ENCODE results near the gene NEK1. TPM values are rescaled to one million over a fixed set of nuclear protein-coding genes. Genes with fewer than 3 reads are reported as not detected.

The NEK1 gene
- total and polyA plus RNA-seq, 2 experiments from 2014 or later = 9.3 to 19.5 TPM

- Histone ChIP-seq H3K4me1 (ENCODE audit: insufficient read depth) (peaks cover 10% of the 10 kb centered on the region; the same call in 1 of the 2 replicates), H4K20me1 (replicated peaks; ENCODE audit: insufficient read depth) (no peaks in the 10 kb centered on the region), H3K4me2 (no peak overlapping the region), H3F3A (replicated peaks; ENCODE audit: low read depth) (no peaks in the 10 kb centered on the region), H3K36me3 (ENCODE audit: insufficient read depth) (no peaks in the 10 kb centered on the region), H3K4me3 (no peak overlapping the region), H3K9me2 (ENCODE audit: insufficient read depth) (no peaks in the 10 kb centered on the region), H2AFZ (no peak overlapping the region), H3K79me2 (replicated peaks; ENCODE audit: insufficient read depth) (no peaks in the 10 kb centered on the region), H3K27me3 (ENCODE audit: insufficient read depth) (no peaks in the 10 kb centered on the region), H3K27ac (ENCODE audit: low read depth) (peak overlapping the region; percentile 48; the same call in 1 of the 2 replicates)
- no peaks in the 10 kb centered on the region for H3K36me3 Mint-ChIP-seq (ENCODE audit: low read depth)
- H3K27ac Mint-ChIP-seq = peak overlapping the region; percentile 56; the same call in 1 of the 2 replicates
- no peak for DNase-seq (ENCODE audit: low spot score)
- ATAC-seq = no peak
- TF ChIP-seq ETS1 (IDR thresholded peaks at IDR 0.05) (no peak), ZNF462 (CRISPR knock-in tag; IDR thresholded peaks at IDR 0.05) (no peak), CTCF (conservative IDR thresholded peaks at IDR 0.05; ENCODE audit: low read depth in 2 of 2) (no peak), EZH2phosphoT487 (IDR thresholded peaks at IDR 0.05; ENCODE audit: unreplicated experiment) (no peak), NANOG (IDR thresholded peaks at IDR 0.05; ENCODE audit: borderline replicate concordance) (no peak), CREB1 (CRISPR knock-in tag; IDR thresholded peaks at IDR 0.05; ENCODE audit: low read depth) (no peak), ZNF114 (CRISPR knock-in tag; IDR thresholded peaks at IDR 0.05) (no peak), POLR2AphosphoS5 (IDR thresholded peaks at IDR 0.05; ENCODE audit: low read depth) (no peak), EZH2 (IDR thresholded peaks at IDR 0.05; ENCODE audit: low read depth, unreplicated experiment) (no peak), JUNB (IDR thresholded peaks at IDR 0.05; ENCODE audit: unreplicated experiment) (no peak), STAT1 (IDR thresholded peaks at IDR 0.05; ENCODE audit: unreplicated experiment) (no peak), ZNF331 (CRISPR knock-in tag; IDR thresholded peaks at IDR 0.05; ENCODE audit: low read depth) (no peak), REST (IDR thresholded peaks at IDR 0.05; ENCODE audit: unreplicated experiment) (no peak)
- H3K4me1 Mint-ChIP-seq = peaks cover 24% of the 10 kb centered on the region
- H3K9me3 Mint-ChIP-seq = no peaks in the 10 kb centered on the region
- H3K27me3 Mint-ChIP-seq (ENCODE audit: insufficient read depth, low read depth, poor library complexity) = no peaks in the 10 kb centered on the region
- no peak overlapping the region for H3K4me3 Mint-ChIP-seq
Observed at GRCh38 chr4:169407217-169407845, 205.1 kb downstream of the NEK1 start.
